Cortex of kidney (tissue), 1 donor: ENCODE data around the gene PIK3CD.
"Not testable (repeated sequence)": the region's sequence is repeated elsewhere in the genome, so short reads cannot be mapped to it uniquely, and the experiment has no call there.

Experiments used
- DNase-seq: peaks from one replicate; lab custom pipeline; 2025; lab: John Stamatoyannopoulos, UW

The PIK3CD gene

DNA sequence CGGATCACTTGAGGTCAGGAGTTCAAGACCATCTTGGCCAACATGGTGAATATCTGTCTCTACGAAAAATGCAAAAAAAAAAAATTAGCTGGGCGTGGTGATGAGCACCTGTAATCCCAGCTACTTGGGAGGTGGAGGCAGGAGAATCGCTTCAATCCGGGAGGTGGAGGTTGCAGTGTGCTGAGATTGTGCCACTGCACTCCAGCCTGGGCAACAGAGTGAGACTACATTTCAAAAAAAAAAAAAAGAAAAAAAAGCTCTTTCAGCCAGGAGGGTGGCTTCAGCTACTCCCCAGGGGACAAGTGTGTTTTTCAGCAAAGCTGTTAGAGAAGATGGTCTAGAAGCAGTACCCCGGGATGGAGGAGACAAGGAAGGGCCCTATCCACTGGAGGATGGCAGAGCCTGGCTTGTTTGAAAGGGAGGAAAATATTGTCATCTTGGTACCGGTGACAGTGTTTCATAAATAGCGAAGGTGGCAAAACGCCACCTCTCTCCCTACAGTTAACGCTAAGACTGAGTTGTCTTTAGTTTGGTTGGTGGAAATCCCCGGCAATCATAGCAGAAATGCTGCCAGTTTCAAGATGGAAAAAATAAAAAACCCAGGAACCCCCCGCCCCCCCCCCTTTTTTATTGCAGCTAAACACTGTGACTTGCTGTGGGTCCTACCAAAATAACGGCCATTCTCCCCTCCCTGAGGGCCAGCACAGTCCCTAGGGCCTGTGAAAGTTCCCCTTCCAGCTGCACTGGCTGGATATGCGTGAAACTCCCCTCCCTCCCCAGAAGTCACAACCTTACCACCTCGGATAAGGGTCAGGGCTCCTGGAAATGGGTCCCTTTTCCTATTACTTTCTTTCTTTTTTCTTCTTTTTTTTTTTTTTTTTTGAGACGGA lies 3.5 kb downstream of the PIK3CD start:
- DNase-seq, result no peak

DNA sequence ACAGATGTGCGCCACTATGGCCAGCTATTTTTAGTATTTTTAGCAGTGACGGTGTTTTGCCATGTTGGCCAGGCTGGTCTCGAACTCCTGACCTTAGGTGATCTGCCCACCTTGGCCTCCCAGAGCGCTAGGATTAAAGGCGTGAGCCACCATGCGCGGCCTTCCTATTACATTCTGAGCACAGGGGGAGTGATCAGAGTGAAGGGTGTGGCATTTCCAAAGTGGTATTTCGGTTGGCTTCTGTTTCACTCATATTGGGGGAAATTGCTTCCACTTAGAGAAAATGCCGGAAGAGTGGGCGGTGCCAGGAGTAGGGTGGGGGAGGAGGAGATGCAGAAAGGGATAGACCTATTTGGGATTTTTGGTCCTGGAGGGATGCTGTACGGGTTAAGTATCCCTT lies 4.3 kb downstream of the PIK3CD start:
- no peak for DNase-seq

DNA sequence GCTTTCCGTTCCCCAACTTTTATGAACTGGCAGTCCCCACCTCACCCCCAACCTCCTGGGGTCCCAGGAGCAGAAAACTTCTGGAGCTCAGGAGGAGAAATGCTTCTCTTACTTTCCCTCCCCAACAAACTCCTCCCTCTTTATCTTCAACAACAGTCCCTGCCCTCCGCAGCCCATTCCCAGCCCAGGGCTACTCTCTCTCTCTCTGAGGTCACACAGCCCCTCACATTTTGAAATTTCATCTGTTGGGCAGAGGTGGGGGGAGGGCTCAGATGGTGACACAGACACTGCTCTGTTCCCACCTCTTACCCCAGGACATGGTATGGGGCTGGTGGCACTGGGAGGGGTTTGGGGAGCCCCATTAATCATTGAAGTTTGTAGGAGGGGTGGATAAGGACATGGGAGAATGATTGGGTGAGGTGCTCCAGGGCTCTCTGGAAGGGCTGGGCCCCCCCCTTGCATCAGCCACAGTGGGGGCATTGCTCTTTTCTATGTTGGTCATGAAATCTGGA lies 6.0 kb downstream of the PIK3CD start:
- no peak for DNase-seq

DNA sequence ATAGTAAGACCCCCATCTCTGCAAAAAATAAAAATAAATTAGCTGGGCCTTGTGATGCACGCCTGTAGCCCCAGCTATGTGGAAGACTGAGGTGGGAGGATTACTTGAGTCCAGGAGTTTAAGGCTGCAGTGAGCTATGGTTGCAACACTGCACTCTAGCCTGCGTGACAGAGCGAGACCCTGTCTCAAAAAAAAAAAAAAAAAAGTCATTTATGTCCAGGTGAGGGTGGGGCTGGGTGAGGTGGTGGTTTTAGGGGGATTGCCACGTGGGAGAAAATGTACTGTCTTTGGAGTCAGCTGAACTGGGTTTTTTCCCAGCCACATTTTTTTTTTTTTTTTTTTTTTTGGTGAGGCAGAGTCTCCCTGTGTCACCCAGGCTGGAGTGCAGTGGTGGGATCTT lies 6.7 kb downstream of the PIK3CD start:
- no peak for DNase-seq

DNA sequence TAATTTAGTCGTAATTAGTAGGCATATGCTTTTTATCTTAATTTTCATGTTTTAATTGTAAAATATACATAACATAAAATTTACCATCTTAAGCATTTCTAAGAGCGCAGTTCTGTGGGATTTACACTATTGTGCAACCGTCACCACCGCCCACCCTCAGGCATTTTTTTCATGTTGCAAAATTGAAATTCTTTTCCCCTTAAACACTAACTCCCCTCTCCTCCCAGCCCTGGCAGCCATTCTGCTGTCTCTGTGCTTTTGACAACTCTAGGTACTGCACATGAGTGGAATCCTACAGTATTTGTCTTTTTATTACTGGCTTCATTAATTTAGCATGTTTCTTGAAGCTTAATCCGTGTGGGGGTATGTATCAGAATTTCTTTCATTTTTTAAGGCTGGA lies 7.8 kb downstream of the PIK3CD start:
- DNase-seq, result no peak

DNA sequence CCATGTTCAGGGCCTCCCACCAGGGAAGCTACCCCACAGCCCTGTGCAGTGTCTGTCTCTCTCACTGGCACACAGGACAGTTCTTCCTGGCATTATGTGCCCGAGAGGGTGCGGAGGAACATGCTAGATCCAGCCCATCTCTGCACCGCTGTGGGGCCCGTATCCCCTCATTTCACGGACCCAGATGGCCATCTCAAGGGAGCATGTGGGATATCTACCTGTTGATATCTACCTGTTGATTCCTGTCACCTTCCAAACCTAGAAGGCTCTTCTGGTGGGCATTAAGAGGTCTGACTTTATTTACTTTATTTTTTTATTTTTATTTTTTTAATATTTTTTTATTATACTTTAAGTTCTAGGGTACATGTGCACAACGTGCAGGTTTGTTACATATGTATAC lies 11.7 kb downstream of the PIK3CD start:
- no peak for DNase-seq

DNA sequence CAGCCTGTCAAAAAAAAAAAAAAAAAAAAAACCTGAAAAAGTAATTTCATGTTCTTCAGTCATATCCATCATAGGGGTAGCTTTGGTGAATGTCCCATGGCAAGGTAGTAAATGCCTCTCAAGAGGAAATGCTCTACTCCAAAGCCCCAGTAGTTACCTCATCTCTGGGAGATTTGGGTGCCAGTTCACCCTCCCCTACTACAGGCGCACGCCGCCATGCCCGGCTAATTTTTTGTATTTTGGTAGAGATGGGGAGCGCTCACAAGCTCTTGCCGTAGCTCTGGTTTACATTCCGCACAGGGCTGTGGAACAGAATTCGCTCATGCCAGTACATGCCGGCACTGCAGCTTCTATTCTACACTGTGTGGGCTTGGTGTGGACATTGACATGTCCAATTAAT lies 13.7 kb downstream of the PIK3CD start:
- no peak for DNase-seq

DNA sequence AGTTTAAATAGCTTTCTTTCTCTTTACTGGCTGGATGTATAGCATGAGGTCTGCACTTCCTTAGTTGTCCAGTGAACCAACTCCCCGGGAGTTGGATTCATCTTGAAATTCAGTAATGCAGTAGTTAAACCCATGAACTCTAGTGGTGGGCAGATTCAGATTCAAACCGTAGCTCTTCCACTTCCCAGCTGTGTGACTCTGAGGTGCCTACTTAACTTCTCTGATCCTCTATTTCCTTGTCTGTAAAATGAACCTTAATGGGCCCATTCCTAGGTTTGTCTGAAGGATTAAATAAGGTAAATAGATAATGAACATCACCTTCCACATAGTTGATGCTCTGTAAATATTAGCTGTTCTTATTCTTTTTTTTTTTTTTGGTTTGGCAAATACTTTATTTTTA lies 16.5 kb downstream of the PIK3CD start:
- DNase-seq, result no peak

DNA sequence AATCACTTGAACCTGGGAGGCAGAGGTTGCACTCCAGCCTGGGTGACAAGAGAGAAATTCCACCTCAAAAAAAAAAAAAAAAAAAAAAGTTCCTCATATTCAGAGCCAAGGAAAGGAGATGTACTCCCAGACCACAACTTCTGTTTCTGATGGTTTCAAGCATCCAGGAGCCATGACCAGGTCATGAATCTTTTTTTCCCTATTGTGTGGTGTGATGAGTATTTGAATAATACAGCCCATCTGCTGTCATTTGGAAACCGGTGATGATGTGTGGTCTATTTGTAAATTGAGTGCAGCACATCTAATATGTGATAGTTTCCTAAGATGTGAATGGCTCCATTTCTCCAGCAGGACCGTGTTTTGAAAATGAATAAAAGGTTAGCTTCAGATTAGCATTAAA lies 18.6 kb downstream of the PIK3CD start:
- DNase-seq, result no peak

DNA sequence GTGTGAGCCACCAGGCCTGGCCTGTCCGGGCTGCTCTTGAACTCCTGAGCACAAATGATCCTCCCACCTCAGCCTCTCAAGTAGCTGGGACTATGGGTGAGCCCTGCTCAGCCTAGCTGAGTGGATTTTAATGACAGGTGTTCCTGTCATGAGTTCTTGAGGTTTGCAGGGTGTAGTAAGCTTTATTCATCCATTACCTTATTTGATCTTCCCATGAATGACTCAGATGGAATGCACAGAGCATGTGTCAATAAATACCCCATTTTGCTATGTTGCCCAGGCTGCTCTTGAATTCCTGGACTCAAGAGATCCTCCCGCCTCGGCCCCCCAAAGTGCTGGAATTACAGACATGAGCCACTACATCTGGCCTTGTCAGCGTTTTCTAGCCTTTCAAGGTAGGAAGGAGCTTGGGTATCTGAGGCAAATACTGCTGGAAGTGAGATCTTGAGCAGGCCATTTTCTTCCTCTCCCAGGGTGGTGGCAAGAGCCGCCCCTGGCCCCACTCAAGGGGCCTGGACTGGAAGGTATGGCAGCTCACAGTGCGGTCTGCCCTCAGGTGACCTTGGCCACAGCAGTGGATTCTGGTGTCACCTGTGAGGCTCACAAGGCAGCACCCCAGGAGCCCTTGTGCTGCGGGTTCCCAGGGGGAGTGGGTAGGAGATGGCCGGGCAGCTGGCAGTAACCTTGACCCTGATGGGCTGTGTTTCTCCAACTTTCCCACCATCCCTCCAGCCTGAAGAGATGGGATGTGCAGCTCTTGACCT lies 20.0 kb downstream of the PIK3CD start:
- no peak for DNase-seq

DNA sequence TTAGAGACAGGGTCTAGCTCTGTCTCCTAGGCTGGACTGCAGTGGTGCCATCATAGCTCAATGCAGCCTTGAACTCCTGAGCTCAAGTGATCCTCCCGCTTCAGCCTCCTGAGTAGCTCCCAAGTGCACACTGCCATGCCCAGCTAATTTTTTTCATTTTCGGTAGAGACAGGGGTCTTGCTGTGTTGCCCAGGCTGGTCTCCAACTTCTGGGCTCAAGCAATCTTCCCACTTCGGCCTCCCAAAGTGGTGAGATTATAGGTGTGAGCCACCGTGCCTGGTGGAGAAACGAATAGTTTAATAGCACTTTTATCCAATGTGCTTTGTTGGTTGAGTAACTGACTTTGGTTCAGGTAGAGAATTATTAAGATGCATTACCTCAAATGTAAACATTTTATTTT lies 20.9 kb downstream of the PIK3CD start:
- DNase-seq, result no peak

DNA sequence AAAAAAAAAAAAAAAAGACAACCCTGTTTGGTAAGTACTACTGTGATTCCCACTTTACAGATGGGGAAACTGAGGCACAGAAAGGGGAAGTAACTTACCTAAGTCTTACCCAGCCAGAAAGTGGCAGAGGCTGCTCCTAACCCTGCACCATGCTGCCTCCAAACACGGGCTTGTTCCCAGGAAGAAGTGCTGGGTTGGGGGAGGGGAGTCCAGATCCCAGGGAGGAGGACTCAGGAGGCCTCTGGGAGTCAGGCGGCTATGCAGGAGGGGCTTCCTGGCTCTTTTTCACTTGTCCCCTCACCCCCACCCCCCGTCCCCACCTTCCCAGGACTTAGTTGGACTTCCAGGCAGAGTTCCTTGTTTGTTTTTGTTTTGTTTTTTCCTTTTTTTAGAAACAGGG lies 23.9 kb downstream of the PIK3CD start:
- DNase-seq, result no peak

DNA sequence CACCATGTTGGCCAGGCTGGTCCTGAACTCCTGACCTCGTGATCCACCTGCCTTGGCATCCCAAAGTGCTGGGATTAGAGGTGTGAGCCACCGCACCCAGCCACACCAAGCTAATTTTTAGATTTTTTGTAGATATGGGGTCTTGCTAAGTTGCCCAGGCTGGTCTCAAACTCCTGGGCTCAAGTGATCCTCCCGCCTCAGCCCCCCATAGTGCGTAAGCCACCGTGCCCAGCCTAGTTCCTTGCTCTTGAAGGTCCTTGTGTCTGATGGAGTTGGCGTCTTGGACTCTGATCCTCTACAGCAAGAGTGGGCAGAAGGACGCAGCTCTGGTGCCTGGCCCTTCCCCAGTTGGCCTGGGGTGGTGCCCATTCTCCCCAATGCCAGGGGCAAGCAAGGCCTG lies 24.6 kb downstream of the PIK3CD start:
- not testable (repeated sequence) for DNase-seq

DNA sequence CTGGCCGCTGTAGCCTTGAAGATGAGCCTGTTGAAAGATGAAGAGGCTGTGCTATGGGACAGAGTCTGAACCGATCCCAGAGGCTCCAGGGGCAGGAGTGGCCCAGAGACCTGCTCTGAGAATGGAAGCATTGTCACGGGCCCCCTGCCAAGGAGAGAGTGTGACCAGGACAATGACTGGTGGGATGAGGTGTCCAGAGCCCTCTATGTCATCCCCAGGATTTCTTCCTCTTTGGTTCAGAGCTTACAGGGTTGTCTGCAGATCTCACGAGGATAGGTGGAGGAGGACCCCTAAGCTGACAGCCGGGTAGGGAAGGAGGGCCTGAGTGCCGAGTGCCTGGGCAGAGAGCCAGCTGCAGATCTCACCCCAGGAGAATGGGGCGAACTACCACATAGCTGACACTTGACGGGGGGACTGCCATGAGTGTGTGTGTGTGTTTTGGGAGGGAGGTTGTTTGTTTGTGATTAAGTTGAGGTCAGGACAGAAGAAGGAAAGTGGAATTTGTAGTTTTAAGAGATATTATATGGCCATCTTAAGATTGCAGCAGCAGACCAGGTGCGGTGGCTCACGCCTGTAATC lies 25.4 kb downstream of the PIK3CD start:
- DNase-seq, result no peak

DNA sequence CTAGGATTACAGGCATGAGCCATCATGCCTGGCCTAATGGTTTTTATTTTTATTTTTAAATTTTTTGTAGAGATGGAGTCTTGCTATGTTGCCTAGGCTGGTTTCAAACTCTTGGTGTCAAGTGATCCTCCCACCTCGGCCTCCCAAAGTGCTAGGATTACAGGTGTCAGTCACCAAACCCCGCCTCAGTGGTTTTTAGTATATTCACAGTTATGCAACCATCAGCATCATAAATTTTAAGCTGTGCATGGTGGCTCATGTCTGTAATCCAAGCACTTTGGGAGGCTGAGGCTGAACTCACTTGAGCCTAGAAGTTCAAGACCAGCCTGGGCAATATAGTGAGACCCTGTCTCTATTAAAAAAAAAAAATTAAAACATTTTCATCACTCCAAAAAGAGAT lies 28.6 kb downstream of the PIK3CD start:
- DNase-seq, result no peak

DNA sequence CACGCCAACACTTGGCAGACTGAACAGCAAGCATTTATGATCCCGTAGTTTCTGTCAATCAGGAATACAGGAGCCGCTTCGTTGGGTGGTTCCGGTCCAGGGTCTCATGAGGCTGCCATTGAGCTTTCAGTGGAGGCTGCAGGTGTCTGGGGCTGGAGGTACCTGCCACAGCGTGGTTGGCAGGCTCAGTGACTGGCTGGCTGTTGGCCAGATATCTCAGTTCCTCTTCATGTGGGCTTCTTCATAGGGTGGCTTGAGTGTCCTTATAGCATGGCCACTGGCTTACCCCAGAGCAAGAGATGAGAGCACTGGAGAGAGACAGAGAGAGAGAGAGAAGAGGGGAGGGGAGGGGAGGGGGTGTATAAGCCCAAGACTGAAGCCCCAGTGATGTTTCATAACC lies 29.3 kb downstream of the PIK3CD start:
- no peak for DNase-seq

DNA sequence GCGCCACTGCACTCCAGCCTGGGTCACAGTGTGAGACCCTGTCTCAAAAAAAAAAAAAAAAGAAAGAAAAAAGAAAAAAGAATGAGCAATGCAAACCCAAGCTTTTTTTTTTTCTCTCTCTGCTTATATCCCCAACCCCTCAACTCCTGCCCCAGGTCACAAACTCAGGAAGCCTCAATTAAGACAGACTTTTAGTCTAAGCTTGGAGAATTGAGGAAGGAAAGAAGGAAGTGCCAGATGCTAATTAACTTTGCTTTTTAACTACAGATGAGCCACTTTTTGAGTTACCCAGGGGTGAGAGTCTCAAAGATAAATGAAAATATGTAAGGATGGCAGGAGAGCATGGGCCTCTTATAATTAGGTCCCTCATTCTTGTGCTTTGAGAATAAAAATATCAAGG lies 33.3 kb downstream of the PIK3CD start:
- DNase-seq, result no peak

DNA sequence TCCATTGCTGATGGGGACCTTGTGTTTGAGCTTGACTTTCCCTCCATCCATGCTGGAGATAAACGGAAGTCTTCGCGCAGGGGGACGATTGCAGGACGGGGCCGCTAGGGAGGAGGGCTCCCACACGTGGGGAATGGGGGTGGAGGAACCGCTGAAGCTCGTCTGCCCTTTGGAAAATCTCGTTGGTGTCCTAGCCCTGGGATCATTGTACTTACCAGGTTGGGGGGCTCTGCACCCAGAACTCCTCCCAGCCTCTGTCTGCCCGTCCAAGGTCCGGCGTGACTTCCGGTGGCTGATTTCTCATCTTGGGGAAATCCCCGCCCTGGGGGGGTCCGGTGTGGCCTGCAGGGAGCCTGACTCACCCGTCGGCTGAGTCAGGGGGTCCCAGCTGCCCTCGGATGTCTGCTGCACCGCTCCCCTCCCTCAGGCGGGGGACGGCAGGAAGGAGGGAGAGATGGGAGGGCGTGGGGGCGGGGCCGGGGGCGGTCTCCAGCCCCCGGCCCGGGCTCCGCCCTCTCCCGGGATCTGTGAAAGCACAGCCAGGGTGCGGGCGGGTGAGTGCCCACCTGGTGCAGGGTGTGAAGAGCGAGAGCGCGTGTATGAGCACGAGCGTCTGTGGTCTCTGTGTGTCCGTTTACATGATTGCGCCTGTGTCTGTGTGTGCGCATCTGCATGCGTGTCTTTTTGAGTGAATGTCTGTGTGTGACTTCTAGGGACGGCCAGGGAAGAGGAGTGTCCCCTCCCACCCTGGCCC lies 35.8 kb downstream of the PIK3CD start:
- DNase-seq, result no peak

DNA sequence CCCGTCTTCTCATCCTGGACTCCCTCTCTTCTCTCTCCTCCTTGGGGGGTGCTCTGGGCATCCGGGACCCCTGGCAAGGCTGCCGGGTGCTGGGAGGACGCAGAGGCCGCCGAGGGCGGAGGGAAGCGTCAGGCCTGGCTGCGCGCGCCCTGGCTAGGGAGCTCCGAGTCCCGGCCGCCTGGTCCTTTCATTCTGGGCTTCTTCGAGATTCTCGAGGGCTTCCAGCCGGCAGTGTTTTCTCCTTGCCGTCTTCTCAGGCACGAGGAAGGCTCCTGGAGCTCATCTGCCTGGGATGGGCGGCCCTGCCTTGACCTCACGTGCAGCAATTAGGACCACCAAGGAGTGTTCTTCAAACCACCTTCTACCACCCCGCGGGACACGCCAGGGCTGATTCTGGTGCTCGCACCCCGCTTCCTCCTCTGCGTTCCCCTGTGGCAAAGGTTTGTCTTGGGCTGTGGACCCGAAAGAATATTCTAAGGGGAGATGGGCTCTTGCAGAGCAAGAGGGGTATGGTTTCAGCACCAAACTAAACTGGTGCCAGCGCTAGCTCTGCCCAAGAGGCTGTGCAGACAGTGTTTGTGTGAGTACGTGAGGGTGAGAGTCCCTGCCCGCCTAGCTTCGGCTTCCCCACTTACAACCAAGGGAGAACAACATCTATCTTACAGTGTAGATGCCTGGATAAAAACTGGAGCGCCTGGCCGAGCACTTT lies 36.5 kb downstream of the PIK3CD start:
- no peak for DNase-seq

DNA sequence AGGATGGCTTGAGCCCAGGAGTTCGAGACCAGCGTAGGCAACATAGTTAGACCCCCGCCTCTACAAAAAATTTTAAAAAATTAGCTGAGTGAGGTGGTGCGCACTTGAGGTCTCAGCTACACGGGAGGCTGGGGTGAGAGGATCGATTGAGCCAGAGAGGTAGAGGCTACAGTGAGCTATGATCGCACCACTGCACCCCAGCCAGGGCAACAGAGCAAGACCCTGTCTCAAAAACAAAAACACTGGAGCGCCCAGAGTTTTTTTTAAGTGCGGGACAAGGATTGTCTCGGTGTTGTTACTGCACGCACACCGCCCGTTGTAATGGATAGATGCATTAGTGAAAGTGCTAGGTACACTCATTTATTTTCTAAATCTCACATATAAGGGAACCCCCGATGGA lies 37.1 kb downstream of the PIK3CD start:
- no peak for DNase-seq

DNA sequence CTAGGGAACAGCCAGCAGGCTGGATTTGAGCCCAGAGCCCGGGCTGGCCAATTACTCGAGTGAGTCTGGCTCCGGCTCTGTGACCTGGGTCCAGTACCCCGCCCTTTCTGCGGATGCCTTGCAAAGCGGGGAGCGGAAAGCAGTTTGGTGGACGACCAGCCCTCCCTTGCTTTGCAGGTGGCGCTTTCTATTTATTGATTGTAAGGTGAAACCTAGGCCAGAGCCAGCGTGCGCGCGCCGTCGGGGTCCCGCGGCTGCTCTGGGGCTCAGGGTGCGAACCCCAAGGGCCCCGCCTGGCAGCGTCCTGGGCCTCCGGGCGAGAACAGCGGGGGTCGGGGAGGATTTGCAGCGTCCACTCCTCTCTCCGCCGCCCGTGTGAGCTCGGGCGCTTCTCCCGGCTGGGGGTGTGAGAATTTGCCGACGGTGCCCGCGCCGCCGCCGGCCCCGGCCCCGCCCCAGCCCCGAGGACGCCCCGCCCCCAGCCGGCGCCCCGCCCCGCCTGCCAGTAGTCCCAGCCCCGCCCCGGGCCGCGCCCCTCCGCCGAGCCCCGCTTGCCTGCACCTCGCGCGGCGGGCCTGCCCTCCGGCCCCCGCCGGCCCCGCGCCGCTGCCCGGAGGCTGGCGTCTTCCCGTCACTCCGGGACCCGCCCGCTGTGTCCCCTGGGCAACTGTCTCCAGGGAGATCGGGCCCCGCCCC lies 37.6 kb downstream of the PIK3CD start:
- DNase-seq, result no peak
